Erythroblast (primary cell): ENCODE measurements around the gene ITGB7.

Source experiments
- GATA1 ChIP-seq: IDR thresholded peaks from 2 replicates; pipeline ENCODE4 v1.6.1; 2011; ENCODE audit warnings: low read depth, mild to moderate bottlenecking, control low read depth, low read length, moderate library complexity
- POLR2A ChIP-seq: IDR thresholded peaks from 2 replicates; pipeline ENCODE4 v1.6.1; 2011; ENCODE audit warnings: mild to moderate bottlenecking, low read length

- TF ChIP-seq POLR2A (no peak), GATA1 (no peak)
Measured at GRCh38 chr12:53193040-53193439, 14.0 kb downstream of the ITGB7 start.
